Measurements from ENCODE around the gene SRRM2. TPM values are rescaled to one million over a fixed set of nuclear protein-coding genes. Genes with fewer than 3 reads are reported as not detected.

SRRM2 gene
- total RNA-seq, 6 donors from 2014 or later = 317 to 3,815 (median 582) TPM

- Histone ChIP-seq H3K27ac (no peak overlapping the region), H3K9me3 (peaks cover 7 to 9% (median 8%) of the 10 kb centered on the region in 4 donors)
- no peak for ATAC-seq (ENCODE audit: low FRiP score in 2 of 2)
Observed at GRCh38 chr16:2803545-2804195, 51.2 kb downstream of the SRRM2 start.

GRCh38 chr16:2804728-2805127 is 52.3 kb downstream of the SRRM2 start:
- H3K27me3 ChIP-seq = no peaks in the 10 kb centered on the region
- TF ChIP-seq CTCF (IDR thresholded peaks at IDR 0.05) (no peak), POLR2AphosphoS5 (IDR thresholded peaks at IDR 0.05) (no peak), EP300 (IDR thresholded peaks at IDR 0.05) (no peak), POLR2A (IDR thresholded peaks at IDR 0.05) (no peak)
- no peaks in the 10 kb centered on the region for H3K4me1 ChIP-seq
- no peak for ATAC-seq (ENCODE audit: low FRiP score in 2 of 2)
- no peaks in the 10 kb centered on the region for H3K36me3 ChIP-seq
- 90 to 100% methylated on average over 1 to 4 of the region's 4 CpGs for WGBS, 2 donors
- no peak for DNase-seq
- no peak overlapping the region for H3K4me3 ChIP-seq
- H3K9me3 ChIP-seq = peaks cover 7 to 9% (median 8%) of the 10 kb centered on the region in 4 donors
- H3K27ac ChIP-seq = no peak overlapping the region

More at GRCh38 chr16:2803545-2804195, 51.2 kb downstream of the SRRM2 start:
- TF ChIP-seq CTCF (IDR thresholded peaks at IDR 0.05) (no peak), POLR2AphosphoS5 (IDR thresholded peaks at IDR 0.05) (no peak)
- Histone ChIP-seq H3K36me3 (no peaks in the 10 kb centered on the region), H3K27me3 (no peaks in the 10 kb centered on the region), H3K4me1 (peaks cover 0 to 9% (median 3%) of the 10 kb centered on the region in 4 donors), H3K4me3 (no peak overlapping the region)
- DNase-seq = no peak
- 80 to 86% methylated on average over 3 of the region's 3 CpGs for WGBS, 2 donors

GRCh38 chr16:2806286-2806685 is 53.8 kb downstream of the SRRM2 start:
- H3K36me3 ChIP-seq = no peaks in the 10 kb centered on the region
- H3K27me3 ChIP-seq = no peaks in the 10 kb centered on the region
- TF ChIP-seq POLR2A (IDR thresholded peaks at IDR 0.05) = no peak
- no peak for TF ChIP-seq CTCF (IDR thresholded peaks at IDR 0.05)
- TF ChIP-seq POLR2AphosphoS5 (IDR thresholded peaks at IDR 0.05) = no peak
- no peak for TF ChIP-seq EP300 (IDR thresholded peaks at IDR 0.05)
- H3K4me3 ChIP-seq = no peak overlapping the region
- DNase-seq (no peak), ATAC-seq (ENCODE audit: low FRiP score in 2 of 2) (no peak)
- H3K9me3 ChIP-seq = peaks cover 7 to 9% (median 8%) of the 10 kb centered on the region in 4 donors
- WGBS, 2 donors = 66 to 74% methylated on average over 5 of the region's 5 CpGs
- no peaks in the 10 kb centered on the region for H3K4me1 ChIP-seq
- H3K27ac ChIP-seq = no peak overlapping the region

- ATAC-seq (ENCODE audit: low FRiP score in 2 of 2) = no peak
- H3K27ac ChIP-seq = no peak overlapping the region
- no peak for DNase-seq
- TF ChIP-seq POLR2AphosphoS5 (IDR thresholded peaks at IDR 0.05) (no peak), POLR2A (IDR thresholded peaks at IDR 0.05) (no peak), CTCF (IDR thresholded peaks at IDR 0.05) (no peak), EP300 (IDR thresholded peaks at IDR 0.05) (no peak)
- peaks cover 7 to 9% (median 8%) of the 10 kb centered on the region in 4 donors for H3K9me3 ChIP-seq
- H3K27me3 ChIP-seq = no peaks in the 10 kb centered on the region
- H3K4me3 ChIP-seq = no peak overlapping the region
- WGBS, 2 donors = 86 to 97% methylated on average over 7 of the region's 7 CpGs
- no peaks in the 10 kb centered on the region for H3K4me1 ChIP-seq
- no peaks in the 10 kb centered on the region for H3K36me3 ChIP-seq
Observed at GRCh38 chr16:2808181-2808580, 55.7 kb downstream of the SRRM2 start.
